ENCODE data around the gene TTC17. TPM values are rescaled to one million over a fixed set of nuclear protein-coding genes. Genes with fewer than 3 reads are reported as not detected.

TTC17 gene
- total and polyA plus RNA-seq, 2 donors (not counting 1 experiment from before 2014, with no cell fraction given): 68.7 to 176 TPM

DNA sequence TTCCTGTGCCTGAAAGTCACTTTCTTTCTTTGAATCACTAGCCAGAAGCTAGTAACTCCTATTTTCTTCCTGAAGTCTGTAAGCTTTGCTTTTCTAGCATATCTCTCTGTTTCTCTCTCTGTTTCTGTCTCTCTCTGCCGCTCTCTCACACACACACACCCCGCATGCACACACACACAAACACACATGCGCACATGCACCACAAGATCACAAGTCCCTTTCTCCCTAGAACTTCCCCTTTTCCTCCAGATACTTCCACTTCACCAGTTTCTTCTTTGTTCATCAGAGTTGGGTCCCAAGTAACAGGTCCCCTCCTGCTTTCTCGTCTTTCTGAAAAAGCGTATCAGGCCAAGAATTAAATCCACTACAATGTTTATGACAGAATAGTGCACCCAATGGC lies 173.3 kb downstream of the TTC17 start:
- ATAC-seq (ENCODE audit: low read depth) (no peak), DNase-seq (no peak)
- Histone ChIP-seq H3K79me2 (ENCODE audit: control insufficient read depth, insufficient read depth, low read length) (no peaks in the 10 kb centered on the region), H3K27me3 (replicated peaks in 1 of 4; ENCODE audit: control extremely low read depth in 1 of 4, control insufficient read depth in 3 of 4, insufficient read depth in 4 of 4, low read length in 3 of 4) (peaks cover 0 to 6% (median 2%) of the 10 kb centered on the region in 4 experiments), H4K20me1 (ENCODE audit: control insufficient read depth, insufficient read depth, low read length, poor library complexity, severe bottlenecking) (no peaks in the 10 kb centered on the region), H3K9me3 (ENCODE audit: control extremely low read depth in 1 of 3, control insufficient read depth in 2 of 3, insufficient read depth in 1 of 3, low read length in 2 of 3) (peaks cover 0 to 3% (median 0%) of the 10 kb centered on the region in 3 donors), H3K4me1 (ENCODE audit: control insufficient read depth in 2 of 2, insufficient read depth in 2 of 2, low read length in 2 of 2) (no peaks in the 10 kb centered on the region), H3K9ac (ENCODE audit: low read length) (no peak overlapping the region), H3K4me3 (ENCODE audit: control extremely low read depth in 1 of 5, extremely low read depth in 1 of 5, insufficient read depth in 1 of 5, low read depth in 2 of 5, low read length in 4 of 5) (no peak overlapping the region), H3K4me2 (replicated peaks; ENCODE audit: low read depth, low read length, poor library complexity, severe bottlenecking) (no peak overlapping the region), H2AFZ (ENCODE audit: insufficient read depth, low read depth, low read length, poor library complexity, severe bottlenecking) (no peak overlapping the region), H3K36me3 (replicated peaks in 1 of 2; ENCODE audit: control extremely low read depth in 1 of 2, control insufficient read depth in 1 of 2, extremely low read depth in 1 of 2, insufficient read depth in 2 of 2, low read length in 1 of 2) (no peaks in the 10 kb centered on the region), H3K27ac (ENCODE audit: low read length in 2 of 2) (no peak overlapping the region)
- H3K27ac Mint-ChIP-seq: no peak overlapping the region
- CTCF ChIA-PET: no interaction called here
- intact Hi-C loops (cut with micrococcal nuclease): no loop called here
- 90% methylated on average over 4 of the region's 5 CpGs for WGBS (ENCODE audit: insufficient coverage)
- no peaks in the 10 kb centered on the region for H3K4me1 Mint-ChIP-seq
- TF ChIP-seq EZH2 (IDR thresholded peaks at IDR 0.05; ENCODE audit: borderline replicate concordance, insufficient read depth, low read depth, low read length, poor library complexity, severe bottlenecking): no peak
- TF ChIP-seq, protein P1, sequence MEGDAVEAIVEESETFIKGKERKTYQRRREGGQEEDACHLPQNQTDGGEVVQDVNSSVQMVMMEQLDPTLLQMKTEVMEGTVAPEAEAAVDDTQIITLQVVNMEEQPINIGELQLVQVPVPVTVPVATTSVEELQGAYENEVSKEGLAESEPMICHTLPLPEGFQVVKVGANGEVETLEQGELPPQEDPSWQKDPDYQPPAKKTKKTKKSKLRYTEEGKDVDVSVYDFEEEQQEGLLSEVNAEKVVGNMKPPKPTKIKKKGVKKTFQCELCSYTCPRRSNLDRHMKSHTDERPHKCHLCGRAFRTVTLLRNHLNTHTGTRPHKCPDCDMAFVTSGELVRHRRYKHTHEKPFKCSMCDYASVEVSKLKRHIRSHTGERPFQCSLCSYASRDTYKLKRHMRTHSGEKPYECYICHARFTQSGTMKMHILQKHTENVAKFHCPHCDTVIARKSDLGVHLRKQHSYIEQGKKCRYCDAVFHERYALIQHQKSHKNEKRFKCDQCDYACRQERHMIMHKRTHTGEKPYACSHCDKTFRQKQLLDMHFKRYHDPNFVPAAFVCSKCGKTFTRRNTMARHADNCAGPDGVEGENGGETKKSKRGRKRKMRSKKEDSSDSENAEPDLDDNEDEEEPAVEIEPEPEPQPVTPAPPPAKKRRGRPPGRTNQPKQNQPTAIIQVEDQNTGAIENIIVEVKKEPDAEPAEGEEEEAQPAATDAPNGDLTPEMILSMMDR (IDR thresholded peaks at IDR 0.05): no peak
- H3K4me3 Mint-ChIP-seq: no peak overlapping the region
- POLR2A ChIA-PET: no interaction called here
- peaks cover 18% of the 10 kb centered on the region for H3K27me3 Mint-ChIP-seq
- H3K9me3 Mint-ChIP-seq (ENCODE audit: insufficient read depth): no peaks in the 10 kb centered on the region

DNA sequence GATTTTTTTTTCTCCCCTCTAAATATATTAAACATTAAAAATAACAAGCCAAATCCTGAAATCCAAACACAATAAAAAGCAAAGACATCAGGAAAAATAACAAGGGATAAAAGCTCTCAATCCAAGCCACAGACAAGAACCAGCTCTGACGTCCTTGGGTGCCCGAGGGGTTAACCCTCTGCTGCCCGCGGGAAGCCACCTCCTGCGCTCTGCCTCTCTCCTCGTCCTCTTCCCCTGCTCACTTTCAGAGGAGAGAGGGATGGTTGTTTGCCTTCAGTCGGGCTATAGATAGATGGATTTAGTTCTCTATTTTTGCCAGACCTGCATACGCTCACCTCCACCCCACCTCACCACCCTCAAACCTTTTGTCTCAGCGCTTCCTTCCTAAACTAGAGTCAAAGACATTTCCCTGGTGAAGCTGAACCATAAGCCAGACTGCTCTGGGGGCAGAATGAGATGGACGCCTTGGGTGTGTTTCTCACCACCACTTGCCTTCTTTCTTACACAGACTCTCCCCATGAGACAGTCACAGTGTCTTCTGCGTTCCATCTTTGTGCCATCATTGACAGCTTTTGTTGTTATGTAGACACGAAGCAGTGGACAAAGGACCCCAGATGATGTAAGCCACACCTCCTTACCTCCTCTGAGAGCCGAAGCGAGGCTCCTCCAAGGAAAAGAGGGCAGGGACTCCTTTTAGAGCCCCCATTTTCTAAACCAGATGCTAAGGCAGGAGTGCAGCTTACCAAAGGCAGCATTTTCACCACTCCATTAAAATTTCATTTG lies 179.3 kb downstream of the TTC17 start:
- intact Hi-C loops (cut with micrococcal nuclease): no loop called here
- no peak overlapping the region for H3K27ac Mint-ChIP-seq
- ChIA-PET POLR2A (no interaction called here), CTCF (no interaction called here)
- TF ChIP-seq EZH2 (IDR thresholded peaks at IDR 0.05; ENCODE audit: borderline replicate concordance, insufficient read depth, low read depth, low read length, poor library complexity, severe bottlenecking): no peak
- TF ChIP-seq, protein P1 (IDR thresholded peaks at IDR 0.05): no peak
- peaks cover 3% of the 10 kb centered on the region in 3 donors for H3K9me3 ChIP-seq (ENCODE audit: control extremely low read depth in 1 of 3, control insufficient read depth in 2 of 3, insufficient read depth in 1 of 3, low read length in 2 of 3)
- no peaks in the 10 kb centered on the region for H4K20me1 ChIP-seq (ENCODE audit: control insufficient read depth, insufficient read depth, low read length, poor library complexity, severe bottlenecking)
- H3K27me3 ChIP-seq (replicated peaks in 1 of 4; ENCODE audit: control extremely low read depth in 1 of 4, control insufficient read depth in 3 of 4, insufficient read depth in 4 of 4, low read length in 3 of 4): peaks cover 0 to 13% (median 9%) of the 10 kb centered on the region in 4 experiments
- no peaks in the 10 kb centered on the region for H3K36me3 ChIP-seq (replicated peaks in 1 of 2; ENCODE audit: control extremely low read depth in 1 of 2, control insufficient read depth in 1 of 2, extremely low read depth in 1 of 2, insufficient read depth in 2 of 2, low read length in 1 of 2)
- H3K9me3 Mint-ChIP-seq (ENCODE audit: insufficient read depth): peaks cover 3% of the 10 kb centered on the region
- H3K27me3 Mint-ChIP-seq: peaks cover 46% of the 10 kb centered on the region
- 41% methylated on average over 5 of the region's 14 CpGs for WGBS (ENCODE audit: insufficient coverage)
- no peak for ATAC-seq (ENCODE audit: low read depth)
- H3K4me1 Mint-ChIP-seq: no peaks in the 10 kb centered on the region
- no peak overlapping the region for H2AFZ ChIP-seq (ENCODE audit: insufficient read depth, low read depth, low read length, poor library complexity, severe bottlenecking)
- no peak overlapping the region for H3K27ac ChIP-seq (ENCODE audit: low read length in 2 of 2)
- no peak overlapping the region for H3K4me2 ChIP-seq (replicated peaks; ENCODE audit: low read depth, low read length, poor library complexity, severe bottlenecking)
- no peak overlapping the region for H3K9ac ChIP-seq (ENCODE audit: low read length)
- no peak overlapping the region for H3K4me3 ChIP-seq (ENCODE audit: control extremely low read depth in 1 of 5, extremely low read depth in 1 of 5, insufficient read depth in 1 of 5, low read depth in 2 of 5, low read length in 4 of 5)
- no peaks in the 10 kb centered on the region for H3K4me1 ChIP-seq (ENCODE audit: control insufficient read depth in 2 of 2, insufficient read depth in 2 of 2, low read length in 2 of 2)
- no peak for DNase-seq
- no peaks in the 10 kb centered on the region for H3K79me2 ChIP-seq (ENCODE audit: control insufficient read depth, insufficient read depth, low read length)
- no peak overlapping the region for H3K4me3 Mint-ChIP-seq
